HCT116 (cell line): ENCODE data around the gene CEP55.

Experiments used
- CBX3 ChIP-seq: IDR thresholded peaks from 2 replicates; pipeline ENCODE4 v1.6.1; 2012; ENCODE audit warnings: low read depth
- CEBPB ChIP-seq: IDR thresholded peaks from 2 replicates; pipeline ENCODE4 v1.6.1; 2012; ENCODE audit warnings: low read depth
- EZH2 ChIP-seq: fragments of 200-600 bp; sonication (generic); IDR thresholded peaks from 2 replicates; pipeline ENCODE4 v1.6.1; 2017; ENCODE audit warnings: antibody characterized with exemption, mixed run types
- EZH2phosphoT487 ChIP-seq: fragments of 200-600 bp; IDR thresholded peaks from 2 replicates; pipeline ENCODE4 v1.6.1; 2018; ENCODE audit warnings: antibody characterized with exemption, borderline replicate concordance
- JUND ChIP-seq: IDR thresholded peaks from 2 replicates; pipeline ENCODE4 v1.6.1; 2012
- POLR2A ChIP-seq: IDR thresholded peaks from 2 replicates; pipeline ENCODE4 v1.7.0; 2011; ENCODE audit warnings: borderline replicate concordance; ENCODE audit not compliant: insufficient read depth, insufficient read length; ENCODE audit errors: extremely low read depth
- SIN3A ChIP-seq: IDR thresholded peaks from 2 replicates; pipeline ENCODE4 v1.6.1; 2012; ENCODE audit warnings: low read depth
- TCF7L2 ChIP-seq: IDR thresholded peaks from 2 replicates; pipeline ENCODE4 v1.7.0; 2011; ENCODE audit warnings: borderline replicate concordance, inconsistent platforms; ENCODE audit not compliant: insufficient read depth, insufficient read length; ENCODE audit errors: extremely low read depth
- TF ChIP-seq, protein P1 (sequence below): IDR thresholded peaks from 2 replicates; pipeline ENCODE4 v1.6.1; 2012
- TF ChIP-seq, protein P2 (sequence below), 3 experiments: fragments of 200-600 bp in 1 of 3; sonication (generic) in 1 of 3; IDR thresholded peaks in 2 of 3; conservative IDR thresholded peaks in 1 of 3; 2 replicates each; pipeline ENCODE4 v1.5.1; 2012 to 2017; ENCODE audit warnings: low read depth in 2 of 3, low read length in 2 of 3, antibody characterized with exemption in 1 of 3, borderline replicate concordance in 1 of 3, control low read depth in 1 of 3, mild to moderate bottlenecking in 1 of 3, mixed read lengths in 1 of 3, mixed run types in 1 of 3, moderate library complexity in 1 of 3; ENCODE audit not compliant: insufficient read depth in 1 of 3
- TF ChIP-seq, protein P3 (sequence below): IDR thresholded peaks from 2 replicates; pipeline ENCODE4 v1.6.1; 2012; ENCODE audit warnings: low read depth
- TF ChIP-seq, protein P4 (sequence below): IDR thresholded peaks from 2 replicates; pipeline ENCODE4 v1.6.1; 2011; ENCODE audit warnings: mild to moderate bottlenecking, low read length, moderate library complexity; ENCODE audit not compliant: insufficient replicate concordance; ENCODE audit errors: extremely low read depth

DNA sequence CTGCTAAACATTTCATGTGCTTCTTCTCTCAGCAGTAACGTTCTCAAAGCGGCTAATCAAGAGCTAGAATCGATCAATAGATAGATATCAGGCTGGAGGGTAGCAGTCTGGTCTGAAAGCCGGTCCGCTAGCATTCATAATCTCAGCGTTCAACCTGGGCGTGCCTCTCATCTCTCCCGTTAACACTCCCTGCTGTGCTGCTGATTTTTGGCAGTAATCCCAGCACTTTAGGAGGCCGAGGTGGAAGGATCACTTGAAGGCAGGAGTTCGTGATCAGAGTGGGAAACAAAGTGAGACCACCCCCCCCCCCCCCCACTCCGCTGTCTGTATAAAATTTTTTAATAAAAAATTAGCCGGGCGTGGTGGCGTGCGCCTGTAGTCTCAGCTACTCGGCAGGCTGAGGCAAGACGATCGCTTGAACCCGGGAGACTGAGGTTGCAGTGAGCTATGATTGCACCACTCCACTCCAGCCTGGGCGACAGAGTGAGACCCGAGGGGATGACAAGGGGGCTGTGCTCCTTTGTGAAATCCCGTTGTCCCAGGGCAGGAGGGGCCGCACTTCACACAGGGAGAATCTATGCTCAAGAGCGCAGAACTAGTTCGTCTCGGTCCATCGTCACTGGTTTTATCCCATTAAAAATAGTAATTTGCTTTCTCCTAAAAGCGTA, 624 bp upstream of the CEP55 start:
- TF ChIP-seq EZH2phosphoT487 (no peak), SIN3A (no peak; the same call in 1 of the 2 replicates), EZH2 (no peak), TCF7L2 (no peak), POLR2A (no peak), JUND (no peak), CEBPB (no peak), CBX3 (no peak)
- TF ChIP-seq, protein P1, sequence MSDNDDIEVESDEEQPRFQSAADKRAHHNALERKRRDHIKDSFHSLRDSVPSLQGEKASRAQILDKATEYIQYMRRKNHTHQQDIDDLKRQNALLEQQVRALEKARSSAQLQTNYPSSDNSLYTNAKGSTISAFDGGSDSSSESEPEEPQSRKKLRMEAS, result no peak
- TF ChIP-seq, protein P2, sequence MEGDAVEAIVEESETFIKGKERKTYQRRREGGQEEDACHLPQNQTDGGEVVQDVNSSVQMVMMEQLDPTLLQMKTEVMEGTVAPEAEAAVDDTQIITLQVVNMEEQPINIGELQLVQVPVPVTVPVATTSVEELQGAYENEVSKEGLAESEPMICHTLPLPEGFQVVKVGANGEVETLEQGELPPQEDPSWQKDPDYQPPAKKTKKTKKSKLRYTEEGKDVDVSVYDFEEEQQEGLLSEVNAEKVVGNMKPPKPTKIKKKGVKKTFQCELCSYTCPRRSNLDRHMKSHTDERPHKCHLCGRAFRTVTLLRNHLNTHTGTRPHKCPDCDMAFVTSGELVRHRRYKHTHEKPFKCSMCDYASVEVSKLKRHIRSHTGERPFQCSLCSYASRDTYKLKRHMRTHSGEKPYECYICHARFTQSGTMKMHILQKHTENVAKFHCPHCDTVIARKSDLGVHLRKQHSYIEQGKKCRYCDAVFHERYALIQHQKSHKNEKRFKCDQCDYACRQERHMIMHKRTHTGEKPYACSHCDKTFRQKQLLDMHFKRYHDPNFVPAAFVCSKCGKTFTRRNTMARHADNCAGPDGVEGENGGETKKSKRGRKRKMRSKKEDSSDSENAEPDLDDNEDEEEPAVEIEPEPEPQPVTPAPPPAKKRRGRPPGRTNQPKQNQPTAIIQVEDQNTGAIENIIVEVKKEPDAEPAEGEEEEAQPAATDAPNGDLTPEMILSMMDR (IDR thresholded peaks at IDR 0.05 in 2 of 3, conservative IDR thresholded peaks at IDR 0.05 in 1 of 3; ENCODE audit: borderline replicate concordance in 1 of 3, insufficient read depth in 1 of 3, low read depth in 2 of 3, low read length in 2 of 3), result no peak
- TF ChIP-seq, protein P3, sequence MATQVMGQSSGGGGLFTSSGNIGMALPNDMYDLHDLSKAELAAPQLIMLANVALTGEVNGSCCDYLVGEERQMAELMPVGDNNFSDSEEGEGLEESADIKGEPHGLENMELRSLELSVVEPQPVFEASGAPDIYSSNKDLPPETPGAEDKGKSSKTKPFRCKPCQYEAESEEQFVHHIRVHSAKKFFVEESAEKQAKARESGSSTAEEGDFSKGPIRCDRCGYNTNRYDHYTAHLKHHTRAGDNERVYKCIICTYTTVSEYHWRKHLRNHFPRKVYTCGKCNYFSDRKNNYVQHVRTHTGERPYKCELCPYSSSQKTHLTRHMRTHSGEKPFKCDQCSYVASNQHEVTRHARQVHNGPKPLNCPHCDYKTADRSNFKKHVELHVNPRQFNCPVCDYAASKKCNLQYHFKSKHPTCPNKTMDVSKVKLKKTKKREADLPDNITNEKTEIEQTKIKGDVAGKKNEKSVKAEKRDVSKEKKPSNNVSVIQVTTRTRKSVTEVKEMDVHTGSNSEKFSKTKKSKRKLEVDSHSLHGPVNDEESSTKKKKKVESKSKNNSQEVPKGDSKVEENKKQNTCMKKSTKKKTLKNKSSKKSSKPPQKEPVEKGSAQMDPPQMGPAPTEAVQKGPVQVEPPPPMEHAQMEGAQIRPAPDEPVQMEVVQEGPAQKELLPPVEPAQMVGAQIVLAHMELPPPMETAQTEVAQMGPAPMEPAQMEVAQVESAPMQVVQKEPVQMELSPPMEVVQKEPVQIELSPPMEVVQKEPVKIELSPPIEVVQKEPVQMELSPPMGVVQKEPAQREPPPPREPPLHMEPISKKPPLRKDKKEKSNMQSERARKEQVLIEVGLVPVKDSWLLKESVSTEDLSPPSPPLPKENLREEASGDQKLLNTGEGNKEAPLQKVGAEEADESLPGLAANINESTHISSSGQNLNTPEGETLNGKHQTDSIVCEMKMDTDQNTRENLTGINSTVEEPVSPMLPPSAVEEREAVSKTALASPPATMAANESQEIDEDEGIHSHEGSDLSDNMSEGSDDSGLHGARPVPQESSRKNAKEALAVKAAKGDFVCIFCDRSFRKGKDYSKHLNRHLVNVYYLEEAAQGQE, result no peak
- TF ChIP-seq, protein P4, sequence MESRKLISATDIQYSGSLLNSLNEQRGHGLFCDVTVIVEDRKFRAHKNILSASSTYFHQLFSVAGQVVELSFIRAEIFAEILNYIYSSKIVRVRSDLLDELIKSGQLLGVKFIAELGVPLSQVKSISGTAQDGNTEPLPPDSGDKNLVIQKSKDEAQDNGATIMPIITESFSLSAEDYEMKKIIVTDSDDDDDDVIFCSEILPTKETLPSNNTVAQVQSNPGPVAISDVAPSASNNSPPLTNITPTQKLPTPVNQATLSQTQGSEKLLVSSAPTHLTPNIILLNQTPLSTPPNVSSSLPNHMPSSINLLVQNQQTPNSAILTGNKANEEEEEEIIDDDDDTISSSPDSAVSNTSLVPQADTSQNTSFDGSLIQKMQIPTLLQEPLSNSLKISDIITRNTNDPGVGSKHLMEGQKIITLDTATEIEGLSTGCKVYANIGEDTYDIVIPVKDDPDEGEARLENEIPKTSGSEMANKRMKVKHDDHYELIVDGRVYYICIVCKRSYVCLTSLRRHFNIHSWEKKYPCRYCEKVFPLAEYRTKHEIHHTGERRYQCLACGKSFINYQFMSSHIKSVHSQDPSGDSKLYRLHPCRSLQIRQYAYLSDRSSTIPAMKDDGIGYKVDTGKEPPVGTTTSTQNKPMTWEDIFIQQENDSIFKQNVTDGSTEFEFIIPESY, result no peak
